B cell (primary cell): ENCODE measurements around the gene SYT14. TPM values are rescaled to one million over a fixed set of nuclear protein-coding genes. Genes with fewer than 3 reads are reported as not detected.

Experiments used
- ATAC-seq: fragments of 200-7000 bp; cut with Tn5 transposase; one replicate; pipeline ENCODE4 v1.10.0; 2021; ENCODE audit warnings: low read depth, mild to moderate bottlenecking, moderate number of reproducible peaks, moderate library complexity
- CTCF ChIA-PET: fragments of 350-600 bp; sonication (Branson Sonifier 250); formaldehyde crosslinking; loops from one replicate; lab custom pipeline; 2021; ENCODE audit warnings: antibody characterized with exemption, inconsistent platforms; lab: Charles Lee
- POLR2A ChIA-PET: fragments of 350-600 bp; sonication (Branson Sonifier 250); formaldehyde crosslinking; loops from one replicate; lab custom pipeline; 2021; ENCODE audit warnings: antibody characterized with exemption; lab: Charles Lee
- DNase-seq: peaks from one replicate; pipeline ENCODE4 v3.0.0; 2013
- H2AFZ ChIP-seq: 2 replicates; pipeline ENCODE4 v1.6.1; 2012; ENCODE audit warnings: mild to moderate bottlenecking, low read depth, low read length; ENCODE audit not compliant: insufficient read depth, poor library complexity, severe bottlenecking
- H3K27ac ChIP-seq, 2 donors: 1 replicate in 1 of 2; 2 replicates in 1 of 2; pipeline ENCODE4 v1.5.1; 2012 to 2013; ENCODE audit warnings: low read length in 2 of 2, mild to moderate bottlenecking in 2 of 2, moderate library complexity in 1 of 2
- H3K27me3 ChIP-seq, 4 experiments: fragments of 200-600 bp in 1 of 4; sonication (generic) in 1 of 4; replicated peaks in 1 of 4; 1 replicate in 2 of 4; 2 replicates in 2 of 4; pipeline versions ENCODE4 v1.6.1 to v1.7.0; 2013 to 2016; ENCODE audit warnings: low read length in 3 of 4, mild to moderate bottlenecking in 2 of 4, mixed read lengths in 1 of 4, moderate library complexity in 1 of 4; ENCODE audit not compliant: insufficient read depth in 4 of 4, control insufficient read depth in 3 of 4; ENCODE audit errors: control extremely low read depth in 1 of 4
- H3K36me3 ChIP-seq, 2 experiments: replicated peaks in 1 of 2; 1 replicate in 1 of 2; 2 replicates in 1 of 2; pipeline versions ENCODE4 v1.6.1 to v1.7.1; 2013; ENCODE audit warnings: low read length in 1 of 2; ENCODE audit not compliant: insufficient read depth in 2 of 2, control insufficient read depth in 1 of 2; ENCODE audit errors: control extremely low read depth in 1 of 2, extremely low read depth in 1 of 2
- H3K4me1 ChIP-seq, 2 donors: fragments of 200-600 bp in 1 of 2; sonication (generic) in 1 of 2; 1 replicate in 1 of 2; 2 replicates in 1 of 2; pipeline versions ENCODE4 v1.5.1 to v1.6.1; 2013 to 2017; ENCODE audit warnings: low read length in 2 of 2; ENCODE audit not compliant: control insufficient read depth in 2 of 2, insufficient read depth in 2 of 2
- H3K4me2 ChIP-seq: replicated peaks from 2 replicates; pipeline ENCODE3; 2012; ENCODE audit warnings: mild to moderate bottlenecking, low read depth, low read length; ENCODE audit not compliant: poor library complexity, severe bottlenecking
- H3K4me3 ChIP-seq, 5 experiments: fragments of 200-600 bp in 1 of 5; sonication (generic) in 1 of 5; 1 replicate in 3 of 5; 2 replicates in 2 of 5; pipeline versions ENCODE4 v1.5.1 to v1.7.0; 2011 to 2016; ENCODE audit warnings: low read length in 4 of 5, mild to moderate bottlenecking in 4 of 5, low read depth in 2 of 5, control low read depth in 1 of 5, moderate library complexity in 1 of 5; ENCODE audit not compliant: insufficient read depth in 1 of 5; ENCODE audit errors: control extremely low read depth in 1 of 5, extremely low read depth in 1 of 5
- H3K79me2 ChIP-seq: fragments of 200-600 bp; sonication (generic); one replicate; pipeline ENCODE4 v1.6.0; 2016; ENCODE audit warnings: low read length; ENCODE audit not compliant: control insufficient read depth, insufficient read depth
- H3K9ac ChIP-seq: fragments of 200-600 bp; sonication (generic); 2 replicates; pipeline ENCODE4 v1.6.1; 2017; ENCODE audit warnings: mild to moderate bottlenecking, low read length, moderate library complexity
- H3K9me3 ChIP-seq, 3 donors: one replicate each; pipeline versions ENCODE4 v1.6.1 to v1.7.1; 2013; ENCODE audit warnings: low read length in 2 of 3; ENCODE audit not compliant: control insufficient read depth in 2 of 3, insufficient read depth in 1 of 3; ENCODE audit errors: control extremely low read depth in 1 of 3
- H4K20me1 ChIP-seq: 2 replicates; pipeline ENCODE4 v1.6.0; 2012; ENCODE audit warnings: mild to moderate bottlenecking, low read length; ENCODE audit not compliant: insufficient read depth, control insufficient read depth, poor library complexity, severe bottlenecking
- H3K27ac Mint-ChIP-seq: one replicate; pipeline ENCODE4 v1.8.0; 2021; ENCODE audit warnings: mixed read lengths
- H3K27me3 Mint-ChIP-seq: one replicate; pipeline ENCODE4 v1.8.0; 2021; ENCODE audit warnings: mixed read lengths
- H3K4me1 Mint-ChIP-seq: one replicate; pipeline ENCODE4 v1.8.0; 2021; ENCODE audit warnings: mixed read lengths
- H3K4me3 Mint-ChIP-seq: one replicate; pipeline ENCODE4 v1.8.0; 2021; ENCODE audit warnings: mixed read lengths
- H3K9me3 Mint-ChIP-seq: one replicate; pipeline ENCODE4 v1.8.0; 2022; ENCODE audit warnings: mixed read lengths; ENCODE audit not compliant: insufficient read depth
- CTCF ChIP-seq: fragments of 200-600 bp; IDR thresholded peaks from one replicate; pipeline ENCODE4 v1.8.0; 2022; ENCODE audit warnings: antibody characterized with exemption, mild to moderate bottlenecking
- EZH2 ChIP-seq: IDR thresholded peaks from 2 replicates; pipeline ENCODE4 v1.6.1; 2012; ENCODE audit warnings: borderline replicate concordance, low read depth, mild to moderate bottlenecking, moderate library complexity, low read length; ENCODE audit not compliant: insufficient read depth, poor library complexity, severe bottlenecking
- WGBS: methylation state at CpG from one replicate; pipeline ENCODE4 v1.1.5; 2013; ENCODE audit warnings: missing lambda C conversion rate; ENCODE audit not compliant: insufficient coverage; 5-methylcytosine and 5-hydroxymethylcytosine counted together
- intact Hi-C: fragments of 100-400 bp; cut with micrococcal nuclease; formaldehyde crosslinking; loops from one replicate; pipeline ENCODE4 v1.10.0; 2022
- polyA plus RNA-seq: library from polyadenylated mRNA; depleted of rRNA; stranded (reverse); fragments of >200 nt; gene quantifications from 2 replicates; pipeline ENCODE4 v1.2.3, GENCODE V29; 2012
- total RNA-seq, 2 donors: library from RNA; stranded (reverse); fragments of 120-200 nt in 1 of 2; gene quantifications; 1 replicate in 1 of 2; 2 replicates in 1 of 2; pipeline versions ENCODE4 v1.2.3 to v1.2.4, GENCODE V29; 2013 to 2022

The SYT14 gene
- total and polyA plus RNA-seq, 2 donors (not counting 1 experiment from before 2014, with no cell fraction given), result not detected

GRCh38 chr1:210092366-210092765, 154.3 kb downstream of the SYT14 start:
- no peaks in the 10 kb centered on the region for H3K36me3 ChIP-seq
- H3K4me1 ChIP-seq, result no peaks in the 10 kb centered on the region
- intact Hi-C loops, result no loop called here
- no peak overlapping the region for H3K9ac ChIP-seq
- POLR2A ChIA-PET, result no interaction called here
- no peak overlapping the region for H3K27ac Mint-ChIP-seq
- DNase-seq (no peak), ATAC-seq (no peak)
- no peak overlapping the region for H3K4me3 ChIP-seq
- CTCF ChIA-PET, result no interaction called here
- peaks cover 0 to 2% (median 0%) of the 10 kb centered on the region in 3 donors for H3K9me3 ChIP-seq
- H3K4me3 Mint-ChIP-seq, result no peak overlapping the region
- H4K20me1 ChIP-seq, result no peaks in the 10 kb centered on the region
- no peaks in the 10 kb centered on the region for H3K4me1 Mint-ChIP-seq
- no peak overlapping the region for H3K4me2 ChIP-seq
- TF ChIP-seq EZH2 (no peak), CTCF (no peak)
- H3K27me3 Mint-ChIP-seq, result peaks cover 13% of the 10 kb centered on the region
- WGBS, result no CpG with 5 or more reads among the region's 3 CpGs
- no peak overlapping the region for H3K27ac ChIP-seq
- H3K9me3 Mint-ChIP-seq, result peaks cover 2% of the 10 kb centered on the region
- H2AFZ ChIP-seq, result no peak overlapping the region
- H3K27me3 ChIP-seq, result peaks cover 0 to 3% (median 0%) of the 10 kb centered on the region in 4 experiments
- H3K79me2 ChIP-seq, result no peaks in the 10 kb centered on the region

- no peaks in the 10 kb centered on the region for H3K36me3 ChIP-seq
- H3K9ac ChIP-seq, result no peak overlapping the region
- H4K20me1 ChIP-seq, result no peaks in the 10 kb centered on the region
- H3K9me3 Mint-ChIP-seq, result peaks cover 2% of the 10 kb centered on the region
- 100% methylated on average over 1 of the region's 3 CpGs for WGBS
- ChIA-PET CTCF (no interaction called here), POLR2A (no interaction called here)
- no peak overlapping the region for H3K27ac ChIP-seq
- H3K79me2 ChIP-seq, result no peaks in the 10 kb centered on the region
- TF ChIP-seq CTCF (no peak), EZH2 (no peak)
- peaks cover 13% of the 10 kb centered on the region for H3K27me3 Mint-ChIP-seq
- DNase-seq (no peak), ATAC-seq (no peak)
- H3K4me1 Mint-ChIP-seq, result no peaks in the 10 kb centered on the region
- H2AFZ ChIP-seq, result no peak overlapping the region
- intact Hi-C loops, result no loop called here
- H3K4me1 ChIP-seq, result no peaks in the 10 kb centered on the region
- H3K4me3 ChIP-seq, result no peak overlapping the region
- H3K9me3 ChIP-seq, result peaks cover 0 to 2% (median 0%) of the 10 kb centered on the region in 3 donors
- H3K4me3 Mint-ChIP-seq, result no peak overlapping the region
- H3K27ac Mint-ChIP-seq, result no peak overlapping the region
- H3K4me2 ChIP-seq, result no peak overlapping the region
- H3K27me3 ChIP-seq, result peaks cover 0 to 3% (median 0%) of the 10 kb centered on the region in 4 experiments
These were observed 155.4 kb downstream of the SYT14 start for GRCh38 chr1:210093461-210093860.
